HepG2 (cell line): ENCODE results near the gene GPT2. TPM values are rescaled to one million over a fixed set of nuclear protein-coding genes. Genes with fewer than 3 reads are reported as not detected.

Experiments
- ARID5B ChIP-seq: IDR thresholded peaks from 2 replicates; pipeline ENCODE4 v1.4.0; 2020; ENCODE audit warnings: mild to moderate bottlenecking, missing genetic modification reagents
- CCAR2 ChIP-seq: fragments of 200-400 bp; formaldehyde crosslinking; optimal IDR thresholded peaks from 2 replicates; pipeline ENCODE3; 2018; ENCODE audit warnings: low read depth, mild to moderate bottlenecking, low read length, moderate library complexity
- DZIP1 ChIP-seq: sonication (generic); formaldehyde crosslinking; IDR thresholded peaks from 2 replicates; pipeline ENCODE4 v1.5.0; 2020; ENCODE audit warnings: mild to moderate bottlenecking, missing genetic modification reagents
- ETV6 ChIP-seq: sonication (generic); formaldehyde crosslinking; conservative IDR thresholded peaks from 2 replicates; pipeline ENCODE4 v1.4.0; 2020; ENCODE audit warnings: missing genetic modification reagents
- FOXM1 ChIP-seq: sonication (generic); formaldehyde crosslinking; IDR thresholded peaks from 2 replicates; pipeline ENCODE4 v1.5.0; 2020; ENCODE audit warnings: missing genetic modification reagents
- HOXD1 ChIP-seq: sonication (generic); formaldehyde crosslinking; IDR thresholded peaks from 2 replicates; pipeline ENCODE4 v1.5.0; 2020; ENCODE audit warnings: missing genetic modification reagents
- PHB2 ChIP-seq: fragments of 450-650 bp; IDR thresholded peaks from 2 replicates; pipeline ENCODE4 v1.6.1; 2018; ENCODE audit not compliant: partially characterized antibody
- SOX5 ChIP-seq: IDR thresholded peaks from 2 replicates; pipeline ENCODE4 v1.6.1; 2016; ENCODE audit warnings: borderline replicate concordance
- SPEN ChIP-seq: sonication (generic); formaldehyde crosslinking; IDR thresholded peaks from 2 replicates; pipeline ENCODE4 v1.5.1; 2020; ENCODE audit warnings: low read depth, mild to moderate bottlenecking, missing genetic modification reagents
- THAP11 ChIP-seq: IDR thresholded peaks from 2 replicates; pipeline ENCODE4 v1.6.1; 2016; ENCODE audit warnings: missing biosample characterization, missing genetic modification reagents
- ZNF207 ChIP-seq: fragments of 450-650 bp; IDR thresholded peaks from 2 replicates; pipeline ENCODE4 v1.6.1; 2016; ENCODE audit warnings: antibody characterized with exemption, borderline replicate concordance
- ZNF382 ChIP-seq: sonication (generic); formaldehyde crosslinking; IDR thresholded peaks from 2 replicates; pipeline ENCODE4 v1.5.0; 2020; ENCODE audit warnings: missing genetic modification reagents, mild to moderate bottlenecking, borderline replicate concordance
- ZNF777 ChIP-seq: sonication (generic); formaldehyde crosslinking; IDR thresholded peaks from 2 replicates; pipeline ENCODE4 v1.4.0; 2020; ENCODE audit warnings: missing genetic modification reagents
- ZNF879 ChIP-seq: sonication (generic); formaldehyde crosslinking; IDR thresholded peaks from 2 replicates; pipeline ENCODE4 v1.8.1; 2023; ENCODE audit warnings: missing genetic modification reagents
- polyA plus RNA-seq, 8 experiments: library from polyadenylated mRNA; depleted of rRNA in 3 of 8; stranded (reverse) in 7 of 8; unstranded in 1 of 8; fragments of >200 nt; fragmentation: Illumina TruSeq in 4 of 8; extraction: Trizol in 4 of 8; gene quantifications; 2 replicates each; pipeline versions ENCODE4 v1.2.1 to v1.2.3, GENCODE V29; 2011 to 2016; ENCODE audit warnings: low read depth in 4 of 8, missing spikeins in 1 of 8, mixed read lengths in 1 of 8; ENCODE audit not compliant: insufficient read depth in 1 of 8
- total RNA-seq, 5 experiments: library from RNA; depleted of rRNA; stranded (reverse); fragments of >200 nt; fragmentation: Illumina TruSeq; extraction: Trizol; gene quantifications; 2 replicates each; pipeline ENCODE4 v1.2.3, GENCODE V29; 2016; ENCODE audit warnings: low read depth in 1 of 5
- TF ChIP-seq, protein P1 (sequence below): sonication (generic); formaldehyde crosslinking; IDR thresholded peaks from 2 replicates; pipeline ENCODE4 v1.5.0; 2020; ENCODE audit warnings: missing genetic modification reagents
- TF ChIP-seq, protein P2 (sequence below): sonication (generic); formaldehyde crosslinking; IDR thresholded peaks from 2 replicates; pipeline ENCODE4 v1.4.0; 2020; ENCODE audit warnings: missing genetic modification reagents, mild to moderate bottlenecking, borderline replicate concordance
- TF ChIP-seq, protein P3 (sequence below): sonication (generic); formaldehyde crosslinking; IDR thresholded peaks from 2 replicates; pipeline ENCODE4 v1.5.0; 2020; ENCODE audit warnings: missing genetic modification reagents
- TF ChIP-seq, protein P4 (sequence below): sonication (generic); formaldehyde crosslinking; IDR thresholded peaks from 2 replicates; pipeline ENCODE4 v1.5.0; 2020; ENCODE audit warnings: missing genetic modification reagents

Gene GPT2
- total and polyA plus RNA-seq, 2 of the 13 experiments (the other 11 are each of a cell fraction or from before 2014, with no cell fraction given), result 138 to 267 TPM

DNA sequence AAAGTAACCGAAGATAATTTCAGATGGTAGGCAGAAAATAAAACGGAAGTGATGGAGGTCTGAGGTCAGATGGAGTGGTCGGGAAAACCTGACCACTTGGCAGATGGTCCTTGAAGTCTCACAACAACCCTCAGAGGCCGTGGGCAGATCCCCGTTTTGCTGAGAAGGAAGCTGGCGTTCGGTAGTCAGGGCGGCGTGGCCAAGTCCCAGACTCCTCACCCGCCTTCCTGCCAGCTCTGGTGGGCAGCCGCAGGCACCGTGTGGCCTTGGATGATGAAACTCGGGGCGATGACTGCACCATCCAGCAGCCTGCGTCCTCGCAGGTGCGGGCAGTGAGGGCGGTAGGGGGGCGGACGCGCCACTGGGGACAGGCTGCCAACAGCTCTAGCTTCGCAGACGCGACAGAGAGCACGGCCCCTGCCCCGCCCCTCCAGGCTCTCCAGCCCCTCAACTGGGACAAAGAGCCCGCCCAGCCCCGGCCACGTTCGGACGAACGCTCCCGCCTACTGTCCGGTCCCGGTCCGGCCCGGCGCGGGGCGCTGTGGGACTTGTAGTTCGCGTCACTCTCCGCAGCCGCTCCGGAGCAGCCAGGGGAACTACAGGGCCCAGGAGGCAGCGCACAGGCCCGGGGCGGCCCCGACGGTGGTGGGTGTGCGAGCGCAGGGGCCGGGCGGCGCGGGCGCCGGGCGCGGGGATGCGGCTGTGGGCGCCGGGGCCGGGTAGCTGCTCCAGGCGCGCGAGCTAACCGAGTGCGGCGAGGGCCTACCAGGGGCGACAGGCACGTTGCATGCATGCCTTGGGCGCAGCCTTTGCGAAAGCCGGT, at the start of gene GPT2 (continued):
- TF ChIP-seq, protein P1, sequence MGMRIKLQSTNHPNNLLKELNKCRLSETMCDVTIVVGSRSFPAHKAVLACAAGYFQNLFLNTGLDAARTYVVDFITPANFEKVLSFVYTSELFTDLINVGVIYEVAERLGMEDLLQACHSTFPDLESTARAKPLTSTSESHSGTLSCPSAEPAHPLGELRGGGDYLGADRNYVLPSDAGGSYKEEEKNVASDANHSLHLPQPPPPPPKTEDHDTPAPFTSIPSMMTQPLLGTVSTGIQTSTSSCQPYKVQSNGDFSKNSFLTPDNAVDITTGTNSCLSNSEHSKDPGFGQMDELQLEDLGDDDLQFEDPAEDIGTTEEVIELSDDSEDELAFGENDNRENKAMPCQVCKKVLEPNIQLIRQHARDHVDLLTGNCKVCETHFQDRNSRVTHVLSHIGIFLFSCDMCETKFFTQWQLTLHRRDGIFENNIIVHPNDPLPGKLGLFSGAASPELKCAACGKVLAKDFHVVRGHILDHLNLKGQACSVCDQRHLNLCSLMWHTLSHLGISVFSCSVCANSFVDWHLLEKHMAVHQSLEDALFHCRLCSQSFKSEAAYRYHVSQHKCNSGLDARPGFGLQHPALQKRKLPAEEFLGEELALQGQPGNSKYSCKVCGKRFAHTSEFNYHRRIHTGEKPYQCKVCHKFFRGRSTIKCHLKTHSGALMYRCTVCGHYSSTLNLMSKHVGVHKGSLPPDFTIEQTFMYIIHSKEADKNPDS (CRISPR knock-in tag), result no peak
- TF ChIP-seq ZNF777 (peak; percentile 76), ZNF879 (CRISPR knock-in tag) (peak; percentile 78), ZNF207 (no peak), FOXM1 (peak; percentile 85), DZIP1 (CRISPR knock-in tag) (no peak), PHB2 (no peak), ETV6 (CRISPR knock-in tag) (peak; percentile 93), SPEN (CRISPR knock-in tag) (peak; percentile 90), CCAR2 (no peak), HOXD1 (peak; percentile 92), ARID5B (CRISPR knock-in tag) (peak; percentile 82), ZNF382 (no peak), SOX5 (CRISPR knock-in tag) (peak; percentile 80), THAP11 (CRISPR knock-in tag) (peak; percentile 97)
- TF ChIP-seq, protein P2, sequence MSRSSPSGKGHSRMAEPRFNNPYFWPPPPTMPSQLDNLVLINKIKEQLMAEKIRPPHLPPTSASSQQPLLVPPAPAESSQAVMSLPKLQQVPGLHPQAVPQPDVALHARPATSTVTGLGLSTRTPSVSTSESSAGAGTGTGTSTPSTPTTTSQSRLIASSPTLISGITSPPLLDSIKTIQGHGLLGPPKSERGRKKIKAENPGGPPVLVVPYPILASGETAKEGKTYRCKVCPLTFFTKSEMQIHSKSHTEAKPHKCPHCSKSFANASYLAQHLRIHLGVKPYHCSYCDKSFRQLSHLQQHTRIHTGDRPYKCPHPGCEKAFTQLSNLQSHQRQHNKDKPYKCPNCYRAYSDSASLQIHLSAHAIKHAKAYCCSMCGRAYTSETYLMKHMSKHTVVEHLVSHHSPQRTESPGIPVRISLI (CRISPR knock-in tag), result peak; percentile 65; the same call in 1 of the 2 replicates
- TF ChIP-seq, protein P3, sequence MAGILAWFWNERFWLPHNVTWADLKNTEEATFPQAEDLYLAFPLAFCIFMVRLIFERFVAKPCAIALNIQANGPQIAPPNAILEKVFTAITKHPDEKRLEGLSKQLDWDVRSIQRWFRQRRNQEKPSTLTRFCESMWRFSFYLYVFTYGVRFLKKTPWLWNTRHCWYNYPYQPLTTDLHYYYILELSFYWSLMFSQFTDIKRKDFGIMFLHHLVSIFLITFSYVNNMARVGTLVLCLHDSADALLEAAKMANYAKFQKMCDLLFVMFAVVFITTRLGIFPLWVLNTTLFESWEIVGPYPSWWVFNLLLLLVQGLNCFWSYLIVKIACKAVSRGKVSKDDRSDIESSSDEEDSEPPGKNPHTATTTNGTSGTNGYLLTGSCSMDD (CRISPR knock-in tag), result no peak
- TF ChIP-seq, protein P4, sequence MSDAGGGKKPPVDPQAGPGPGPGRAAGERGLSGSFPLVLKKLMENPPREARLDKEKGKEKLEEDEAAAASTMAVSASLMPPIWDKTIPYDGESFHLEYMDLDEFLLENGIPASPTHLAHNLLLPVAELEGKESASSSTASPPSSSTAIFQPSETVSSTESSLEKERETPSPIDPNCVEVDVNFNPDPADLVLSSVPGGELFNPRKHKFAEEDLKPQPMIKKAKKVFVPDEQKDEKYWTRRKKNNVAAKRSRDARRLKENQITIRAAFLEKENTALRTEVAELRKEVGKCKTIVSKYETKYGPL (CRISPR knock-in tag), result peak; percentile 9; the same call in 1 of the 2 replicates
